Upper lobe of right lung (tissue), 1 donor: Measurements from ENCODE around the gene ATP1B2. TPM values are rescaled to one million over a fixed set of nuclear protein-coding genes. Genes with fewer than 3 reads are reported as not detected.

Experiments
- ATAC-seq: fragments of 200-7000 bp; cut with Tn5 transposase; one replicate; pipeline ENCODE4 v1.9.1; 2020; ENCODE audit warnings: mild to moderate bottlenecking, moderate library complexity
- DNase-seq: peaks from one replicate; pipeline ENCODE4 v3.0.0-alpha.2; 2020
- H3K27ac ChIP-seq: fragments of 200-600 bp; one replicate; pipeline ENCODE4 v1.8.0; 2022
- H3K27me3 ChIP-seq: fragments of 200-600 bp; one replicate; pipeline ENCODE4 v1.8.0; 2022; ENCODE audit warnings: mild to moderate bottlenecking
- H3K36me3 ChIP-seq: fragments of 200-600 bp; one replicate; pipeline ENCODE4 v1.8.0; 2022
- H3K4me1 ChIP-seq: fragments of 200-600 bp; one replicate; pipeline ENCODE4 v1.8.0; 2022
- H3K4me3 ChIP-seq: fragments of 200-600 bp; one replicate; pipeline ENCODE4 v1.8.0; 2022; ENCODE audit warnings: mild to moderate bottlenecking
- H3K9me3 ChIP-seq: fragments of 200-600 bp; one replicate; pipeline ENCODE4 v1.8.0; 2022
- intact Hi-C: fragments of 100-400 bp; cut with DNase I; formaldehyde crosslinking; loops from one replicate; pipeline ENCODE4 v1.11.0; 2022
- total RNA-seq: library from RNA; stranded (reverse); fragmentation: NEBNext Ultra II Directional; extraction: Animal tissue kit (Norgen Biotek cat#: 25700); gene quantifications from one replicate; pipeline ENCODE4 v1.2.1, GENCODE V29; 2021
- TF ChIP-seq, protein P1 (sequence below): fragments of 200-600 bp; IDR thresholded peaks from one replicate; pipeline ENCODE4 v1.8.0; 2022; ENCODE audit warnings: antibody characterized with exemption
- donor health status: DM: no; HTN: yes; CAD: no; lungs with severe emphysema.

The ATP1B2 gene
- total RNA-seq, 1 donor from 2014 or later, result 4.8 TPM

DNA sequence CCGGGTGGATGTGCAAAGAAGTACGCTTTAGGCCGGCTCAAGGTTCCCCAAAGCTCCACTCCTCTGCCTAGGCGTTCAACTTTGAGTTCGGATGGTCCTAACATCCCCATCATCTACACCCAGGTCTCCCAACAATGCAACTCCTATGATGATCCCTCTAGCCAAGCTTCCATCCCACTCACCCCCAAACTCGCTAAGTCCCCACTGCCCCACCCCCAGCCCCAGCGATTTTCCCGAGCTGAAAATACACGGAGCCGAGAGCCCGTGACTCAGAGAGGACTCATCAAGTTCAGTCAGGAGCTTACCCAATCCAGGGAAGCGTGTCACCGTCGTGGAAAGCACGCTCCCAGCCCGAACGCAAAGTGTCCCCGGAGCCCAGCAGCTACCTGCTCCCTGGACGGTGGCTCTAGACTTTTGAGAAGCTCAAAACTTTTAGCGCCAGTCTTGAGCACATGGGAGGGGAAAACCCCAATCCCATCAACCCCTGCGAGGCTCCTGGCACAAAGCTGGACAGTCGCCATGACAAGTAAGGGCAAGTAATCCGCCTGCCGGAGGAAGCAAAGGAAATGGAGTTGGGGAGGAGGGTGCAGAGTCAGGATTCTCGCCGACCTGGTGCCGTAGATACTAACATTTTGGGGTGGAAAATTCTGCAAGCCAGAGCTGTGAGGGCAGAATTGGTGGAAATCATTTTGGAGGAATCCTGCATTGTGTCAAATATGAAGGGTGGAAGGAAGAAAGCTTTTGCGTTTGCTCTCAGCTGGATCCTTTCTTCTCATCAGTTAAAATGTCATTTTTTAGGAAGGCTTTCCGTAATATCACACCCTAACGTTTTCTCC, 36.6 kb downstream of the ATP1B2 start, which contains the start of gene TP53:
TP53 (minus strand) TSS at position 419 of the 836 bp plus-strand sequence. CDS start 10,896 bp downstream, outside the sequence.
- no peaks in the 10 kb centered on the region for H3K27me3 ChIP-seq
- H3K36me3 ChIP-seq, result no peaks in the 10 kb centered on the region
- DNase-seq (peak; percentile 89), ATAC-seq (peak; percentile 73)
- peak within 1 kb of the TSS; percentile 71 for H3K4me3 ChIP-seq
- peaks cover 23% of the 10 kb centered on the region for H3K4me1 ChIP-seq
- no peaks in the 10 kb centered on the region for H3K9me3 ChIP-seq
- peak within 1 kb of the TSS; percentile 100 for H3K27ac ChIP-seq
- intact Hi-C loops, result no loop called here
- TF ChIP-seq, protein P1, sequence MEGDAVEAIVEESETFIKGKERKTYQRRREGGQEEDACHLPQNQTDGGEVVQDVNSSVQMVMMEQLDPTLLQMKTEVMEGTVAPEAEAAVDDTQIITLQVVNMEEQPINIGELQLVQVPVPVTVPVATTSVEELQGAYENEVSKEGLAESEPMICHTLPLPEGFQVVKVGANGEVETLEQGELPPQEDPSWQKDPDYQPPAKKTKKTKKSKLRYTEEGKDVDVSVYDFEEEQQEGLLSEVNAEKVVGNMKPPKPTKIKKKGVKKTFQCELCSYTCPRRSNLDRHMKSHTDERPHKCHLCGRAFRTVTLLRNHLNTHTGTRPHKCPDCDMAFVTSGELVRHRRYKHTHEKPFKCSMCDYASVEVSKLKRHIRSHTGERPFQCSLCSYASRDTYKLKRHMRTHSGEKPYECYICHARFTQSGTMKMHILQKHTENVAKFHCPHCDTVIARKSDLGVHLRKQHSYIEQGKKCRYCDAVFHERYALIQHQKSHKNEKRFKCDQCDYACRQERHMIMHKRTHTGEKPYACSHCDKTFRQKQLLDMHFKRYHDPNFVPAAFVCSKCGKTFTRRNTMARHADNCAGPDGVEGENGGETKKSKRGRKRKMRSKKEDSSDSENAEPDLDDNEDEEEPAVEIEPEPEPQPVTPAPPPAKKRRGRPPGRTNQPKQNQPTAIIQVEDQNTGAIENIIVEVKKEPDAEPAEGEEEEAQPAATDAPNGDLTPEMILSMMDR, result no peak

DNA sequence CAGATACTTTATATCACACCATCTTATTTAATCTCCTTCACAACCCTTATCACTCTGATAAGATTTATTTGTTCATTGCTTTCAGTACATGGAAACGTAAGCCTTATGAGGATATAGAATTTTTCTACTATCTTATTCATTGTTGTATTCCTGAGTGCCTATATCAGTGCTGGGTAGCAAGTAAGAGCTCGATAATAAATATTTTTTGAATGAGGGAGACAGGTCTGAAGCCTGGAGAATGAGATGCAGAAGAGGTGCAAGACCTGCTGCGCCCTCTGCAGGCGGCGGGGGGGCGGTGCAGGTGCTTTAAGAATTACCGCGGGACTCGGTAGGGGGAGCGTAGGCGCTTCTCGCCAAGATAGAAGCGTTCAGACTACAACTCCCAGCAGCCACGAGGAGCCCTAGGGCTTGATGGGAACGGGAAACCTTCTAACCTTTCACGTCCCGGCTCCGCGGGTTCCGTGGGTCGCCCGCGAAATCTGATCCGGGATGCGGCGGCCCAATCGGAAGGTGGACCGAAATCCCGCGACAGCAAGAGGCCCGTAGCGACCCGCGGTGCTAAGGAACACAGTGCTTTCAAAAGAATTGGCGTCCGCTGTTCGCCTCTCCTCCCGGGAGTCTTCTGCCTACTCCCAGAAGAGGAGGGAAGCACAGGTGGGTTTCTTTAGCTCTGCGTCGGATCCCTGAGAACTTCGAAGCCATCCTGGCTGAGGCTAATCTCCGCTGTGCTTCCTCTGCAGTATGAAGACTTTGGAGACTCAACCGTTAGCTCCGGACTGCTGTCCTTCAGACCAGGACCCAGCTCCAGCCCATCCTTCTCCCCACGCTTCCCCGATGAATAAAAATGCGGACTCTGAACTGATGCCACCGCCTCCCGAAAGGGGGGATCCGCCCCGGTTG, 37.4 kb downstream of the ATP1B2 start, which contains the start of gene WRAP53:
WRAP53 (plus strand) TSS at position 570 of the 900 bp plus-strand sequence; CDS start at position 742, 172 bp downstream.
- H3K4me3 ChIP-seq, result peak within 1 kb of the TSS; percentile 71
- no peaks in the 10 kb centered on the region for H3K36me3 ChIP-seq
- TF ChIP-seq, protein P1, result peak; percentile 100
- peak within 1 kb of the TSS; percentile 100 for H3K27ac ChIP-seq
- no peaks in the 10 kb centered on the region for H3K9me3 ChIP-seq
- H3K27me3 ChIP-seq, result no peaks in the 10 kb centered on the region
- peaks cover 23% of the 10 kb centered on the region for H3K4me1 ChIP-seq
- ATAC-seq, result peak; percentile 94
- intact Hi-C loops, result no loop called here
- peak; percentile 97 for DNase-seq

DNA sequence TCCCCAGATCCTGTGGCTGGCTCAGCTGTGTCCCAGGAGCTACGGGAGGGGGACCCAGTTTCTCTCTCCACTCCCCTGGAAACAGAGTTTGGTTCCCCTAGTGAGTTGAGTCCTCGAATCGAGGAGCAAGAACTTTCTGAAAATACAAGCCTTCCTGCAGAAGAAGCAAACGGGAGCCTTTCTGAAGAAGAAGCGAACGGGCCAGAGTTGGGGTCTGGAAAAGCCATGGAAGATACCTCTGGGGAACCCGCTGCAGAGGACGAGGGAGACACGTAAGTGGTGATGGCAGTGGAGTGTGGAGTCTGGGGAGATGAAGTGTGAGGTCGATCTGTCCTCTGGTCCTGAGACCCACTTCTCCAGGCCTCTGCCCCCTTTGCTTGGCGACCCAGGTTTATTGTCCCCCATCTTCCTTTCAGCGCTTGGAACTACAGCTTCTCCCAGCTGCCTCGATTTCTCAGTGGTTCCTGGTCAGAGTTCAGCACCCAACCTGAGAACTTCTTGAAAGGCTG, 38.1 kb downstream of the ATP1B2 start:
- TF ChIP-seq, protein P1, result no peak
- intact Hi-C loops, result no loop called here
- DNase-seq, result no peak
- Histone ChIP-seq H3K4me3 (peak overlapping the region; percentile 71), H3K4me1 (peaks cover 23% of the 10 kb centered on the region), H3K27me3 (no peaks in the 10 kb centered on the region), H3K9me3 (no peaks in the 10 kb centered on the region), H3K27ac (peak overlapping the region; percentile 32), H3K36me3 (no peaks in the 10 kb centered on the region)
- ATAC-seq, result no peak

DNA sequence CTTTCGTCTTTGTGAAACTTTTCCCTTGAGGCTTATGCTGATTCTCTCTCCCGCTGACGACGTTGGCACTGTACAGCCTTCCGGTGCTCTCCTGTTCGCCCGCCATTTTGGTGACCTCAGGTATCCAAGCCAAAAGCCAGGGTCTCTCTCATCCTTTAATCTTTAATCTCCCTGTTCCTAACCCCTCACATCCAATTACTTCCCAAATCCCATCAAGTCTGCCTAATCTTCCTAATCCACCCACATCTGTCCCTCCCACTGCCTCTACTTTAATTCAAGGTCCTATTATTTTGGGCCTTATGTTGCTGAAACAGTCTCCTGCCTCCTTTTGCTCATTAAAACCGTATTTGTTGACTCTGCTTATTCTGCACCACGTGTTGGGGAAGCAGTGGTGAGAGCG, 44.9 kb downstream of the ATP1B2 start:
- DNase-seq, result no peak
- Histone ChIP-seq H3K9me3 (no peaks in the 10 kb centered on the region), H3K36me3 (no peaks in the 10 kb centered on the region), H3K27me3 (no peaks in the 10 kb centered on the region), H3K27ac (no peak overlapping the region), H3K4me3 (no peak overlapping the region), H3K4me1 (no peaks in the 10 kb centered on the region)
- no peak for ATAC-seq
- intact Hi-C loops, result no loop called here
- TF ChIP-seq, protein P1, result no peak

DNA sequence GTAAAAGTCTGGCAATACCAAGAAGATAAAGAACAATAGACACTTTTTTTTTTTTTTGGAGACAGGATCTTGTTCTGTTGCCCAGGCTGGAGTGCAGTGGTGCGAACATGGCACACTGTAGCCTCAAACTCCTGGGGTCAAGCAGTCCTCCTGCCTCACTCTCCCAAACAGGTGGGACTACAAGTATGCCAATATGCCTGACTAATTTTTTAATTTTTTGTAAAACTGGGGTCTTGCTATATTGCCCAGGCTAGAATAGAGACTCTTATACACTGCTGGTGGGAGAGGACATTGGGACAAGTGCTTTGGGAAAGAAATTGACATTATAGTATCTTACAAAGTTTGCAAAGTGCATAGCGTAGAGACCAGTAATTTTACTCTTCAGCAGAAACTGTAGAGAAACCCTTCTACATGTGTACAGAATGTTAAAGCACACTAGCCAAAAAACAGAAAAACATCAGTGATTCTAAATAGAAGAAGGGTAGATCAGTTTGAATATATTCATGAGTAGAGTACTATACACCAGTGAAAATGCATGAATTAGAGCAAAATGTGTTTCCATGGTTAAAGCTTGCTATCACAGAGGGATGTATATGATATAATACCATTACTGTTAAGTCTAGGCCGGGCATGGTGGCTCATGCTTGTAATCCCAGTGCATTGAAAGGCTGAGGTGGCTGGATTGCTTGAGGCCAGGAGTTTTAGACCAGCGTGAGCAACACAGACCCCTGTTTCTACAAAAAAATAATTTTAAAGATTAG, 47.3 kb downstream of the ATP1B2 start:
- TF ChIP-seq, protein P1, result no peak
- intact Hi-C loops, result no loop called here
- no peak for DNase-seq

More for the DNA sequence above, 47.3 kb downstream of the ATP1B2 start:
- H3K27ac ChIP-seq, result no peak overlapping the region
- H3K27me3 ChIP-seq, result peaks cover 5% of the 10 kb centered on the region
- H3K36me3 ChIP-seq, result peaks cover 9% of the 10 kb centered on the region
- H3K4me3 ChIP-seq, result no peak overlapping the region
- no peaks in the 10 kb centered on the region for H3K4me1 ChIP-seq
- ATAC-seq, result no peak
- H3K9me3 ChIP-seq, result no peaks in the 10 kb centered on the region
